ENCODE measurements around the gene GALNT10. TPM values are rescaled to one million over a fixed set of nuclear protein-coding genes. Genes with fewer than 3 reads are reported as not detected.

Gene GALNT10
- total RNA-seq, 2 donors from 2014 or later = 25.2 to 30.6 TPM

DNA sequence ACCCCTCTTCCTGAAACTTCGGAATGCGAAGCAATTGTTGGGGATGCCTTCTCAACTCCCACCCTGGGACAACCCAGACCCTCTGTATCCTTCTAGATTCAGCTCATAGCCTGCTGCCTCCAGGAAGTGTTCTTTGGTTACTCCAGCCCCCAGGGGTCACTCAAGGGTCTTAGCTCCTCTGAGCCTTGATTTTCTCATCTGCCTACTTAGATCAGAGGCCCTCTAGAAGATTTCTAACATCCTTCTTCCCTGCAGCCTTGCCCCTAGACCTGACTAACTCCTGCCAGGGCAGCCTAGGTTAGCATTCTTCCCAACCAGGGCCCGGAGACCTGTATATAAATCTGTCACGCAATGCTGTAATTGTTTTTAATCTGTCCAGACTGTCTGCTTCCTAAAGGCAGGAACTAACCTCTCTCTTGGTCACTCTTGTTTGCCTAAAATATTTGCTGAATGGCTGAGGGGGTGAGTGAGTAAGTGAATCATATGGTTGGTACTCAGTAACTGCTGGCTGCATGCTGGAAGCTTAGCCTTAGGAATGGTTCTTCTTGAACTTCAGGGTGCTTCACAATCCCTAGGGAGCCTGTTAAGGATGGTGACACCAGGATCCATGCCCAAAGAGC, 8.2 kb downstream of the GALNT10 start:
- intact Hi-C loops (cut with DNase I) = loop anchor here in 1 of 2 donors (10.0 kb wide), 1 partner anchor 206 kb away; no protein-coding TSS in a partner anchor

DNA sequence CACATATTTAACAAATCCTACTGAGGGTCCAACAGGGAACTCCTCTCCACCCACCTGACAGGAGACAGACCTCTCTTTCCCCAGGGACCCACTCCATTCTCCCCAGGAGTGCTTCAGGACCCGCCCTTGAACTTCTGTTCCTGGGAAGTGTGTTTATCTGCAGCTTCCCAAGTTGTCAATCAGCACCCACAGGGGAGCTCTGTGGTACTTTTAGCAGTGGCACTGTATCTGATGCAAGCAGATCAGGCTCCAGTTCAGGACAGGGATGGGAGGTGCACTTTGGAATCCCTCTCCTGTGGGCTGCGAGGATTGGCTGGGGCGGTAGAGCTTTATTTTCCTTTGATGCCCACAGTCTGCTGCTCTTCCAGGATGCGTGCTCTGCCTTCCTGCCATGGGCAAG, 8.7 kb downstream of the GALNT10 start:
- DNase-seq (ENCODE audit: low spot score) = no peak
- intact Hi-C loops (cut with DNase I) = loop anchor here in 1 of 2 donors (10.0 kb wide), 1 partner anchor 206 kb away; no protein-coding TSS in a partner anchor

More for the DNA sequence above, 8.2 kb downstream of the GALNT10 start:
- DNase-seq (ENCODE audit: low spot score) = no peak

DNA sequence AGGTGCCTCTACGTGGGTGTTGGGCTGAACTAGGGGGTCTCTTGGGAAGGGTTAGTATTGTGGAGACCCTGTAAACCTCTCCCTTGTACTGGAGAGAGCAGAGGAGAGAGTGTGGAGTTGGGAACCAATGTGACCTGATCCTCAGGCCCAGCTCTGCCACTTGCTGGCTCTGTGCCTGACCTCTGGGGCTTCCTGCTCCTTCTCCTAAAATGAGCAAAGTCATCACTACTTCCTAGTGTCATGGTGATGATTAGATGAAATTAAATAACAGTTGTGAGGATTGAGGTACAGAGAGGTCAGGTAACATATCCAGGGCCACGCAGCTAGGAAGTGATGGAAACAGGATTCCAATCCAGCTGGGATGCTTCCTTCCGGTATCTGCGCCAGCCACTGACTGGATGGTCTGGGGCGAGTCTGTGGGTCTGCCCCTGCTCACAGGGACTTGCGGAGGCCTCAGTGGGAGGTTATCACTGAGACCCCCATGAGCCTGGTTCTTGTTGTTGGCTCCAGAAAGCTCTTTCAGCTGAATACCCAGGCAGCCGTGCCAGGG, 9.2 kb downstream of the GALNT10 start:
- intact Hi-C loops (cut with DNase I) = loop anchor here in 1 of 2 donors (10.0 kb wide), 1 partner anchor 205 kb away; no protein-coding TSS in a partner anchor
- DNase-seq (ENCODE audit: low spot score) = no peak

DNA sequence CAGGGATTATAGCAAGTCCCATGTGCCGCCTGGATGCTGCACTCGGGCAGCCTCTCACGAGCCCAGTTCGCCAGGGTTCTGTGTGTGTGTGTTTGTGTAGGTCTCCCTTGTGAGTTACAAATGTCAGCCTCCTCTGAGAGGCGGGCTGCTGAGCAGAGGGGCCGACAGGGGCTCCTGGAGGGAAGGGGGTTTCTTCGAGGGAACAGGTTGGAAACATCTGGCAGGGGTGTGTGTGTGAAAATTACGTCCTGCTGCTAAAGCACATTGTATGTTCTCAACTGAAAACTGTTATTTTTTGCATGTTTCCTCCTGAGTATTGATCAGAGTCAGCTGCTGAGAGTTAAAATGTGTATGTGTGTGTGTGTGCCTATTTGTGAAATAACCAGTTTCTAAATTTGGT, 9.7 kb downstream of the GALNT10 start:
- intact Hi-C loops (cut with DNase I) = no loop called here
- DNase-seq (ENCODE audit: low spot score) = no peak

DNA sequence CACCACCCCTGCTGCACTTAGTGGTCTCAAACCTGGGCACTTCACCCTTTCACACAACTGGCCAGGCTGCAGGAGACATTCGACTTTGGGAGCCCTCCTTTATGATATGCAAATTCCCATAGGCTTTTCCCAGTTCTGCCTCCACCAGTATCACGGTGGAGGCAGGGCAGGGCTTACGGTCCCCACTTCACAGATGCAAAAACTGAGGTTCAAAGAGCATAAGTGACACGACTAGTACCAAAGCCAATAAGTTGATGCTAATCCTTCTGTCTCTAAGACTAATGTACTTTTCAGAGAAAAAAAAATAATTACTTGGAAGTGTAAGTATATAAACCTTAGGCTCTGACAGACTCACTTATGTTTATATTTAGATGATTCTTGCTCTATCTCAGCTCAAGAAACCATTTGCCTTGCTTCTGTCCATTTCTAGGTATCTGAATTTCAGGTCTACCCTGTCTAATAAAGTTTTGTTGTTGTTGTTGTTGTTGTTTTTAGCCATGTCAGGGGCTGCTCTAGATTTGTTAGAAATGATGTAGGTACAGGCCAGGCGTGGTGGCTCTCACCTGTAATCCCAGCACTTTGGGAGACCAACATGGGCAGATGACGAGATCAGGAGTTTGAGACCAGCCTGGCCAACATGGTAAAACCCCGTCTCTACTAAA, 10.7 kb downstream of the GALNT10 start:
- DNase-seq (ENCODE audit: low spot score) = no peak
- intact Hi-C loops (cut with DNase I) = no loop called here

DNA sequence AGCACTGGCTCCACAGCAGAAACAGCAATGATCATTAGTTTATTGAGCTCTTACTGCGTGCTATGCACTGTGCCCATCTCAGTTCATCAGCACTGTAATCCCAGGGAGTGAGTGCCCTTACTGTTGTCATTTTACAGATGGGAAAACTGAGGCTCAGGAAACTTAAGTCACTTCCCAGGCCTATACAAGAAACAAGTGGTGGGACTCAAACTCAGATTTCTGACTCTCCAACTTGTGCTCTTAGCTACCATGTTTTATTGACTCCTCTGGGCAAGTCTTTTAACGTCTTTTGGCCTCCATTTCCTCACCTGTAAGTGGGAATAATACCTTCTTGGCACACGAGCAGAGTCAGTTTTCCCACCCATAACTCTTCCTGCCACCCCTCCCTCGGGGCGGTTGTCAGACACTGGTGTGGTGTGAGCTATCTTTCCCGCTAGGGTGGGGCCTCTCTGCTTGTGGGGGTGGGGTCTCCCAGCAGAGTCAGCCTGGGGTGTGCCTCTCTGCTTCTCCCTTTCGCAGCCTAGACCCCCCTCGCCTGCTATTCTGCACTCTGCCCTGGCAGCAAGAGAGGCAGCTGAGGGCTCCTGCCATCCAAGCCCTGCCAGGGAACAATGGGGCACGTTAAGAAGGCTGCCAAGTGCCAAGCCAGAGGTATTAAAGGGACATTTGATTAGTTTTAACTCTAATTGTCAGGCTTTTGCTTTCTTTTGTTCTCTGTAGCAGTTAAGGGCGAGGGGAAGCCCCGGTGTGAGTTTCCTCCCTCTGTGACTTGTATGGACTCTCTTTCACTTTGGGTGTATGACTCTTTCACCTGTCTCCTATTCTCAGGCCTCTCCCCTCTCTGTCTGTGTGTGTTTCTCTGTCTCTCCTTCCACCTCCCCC, 12.1 kb downstream of the GALNT10 start:
- intact Hi-C loops (cut with DNase I) = no loop called here
- no peak for DNase-seq (ENCODE audit: low spot score)

DNA sequence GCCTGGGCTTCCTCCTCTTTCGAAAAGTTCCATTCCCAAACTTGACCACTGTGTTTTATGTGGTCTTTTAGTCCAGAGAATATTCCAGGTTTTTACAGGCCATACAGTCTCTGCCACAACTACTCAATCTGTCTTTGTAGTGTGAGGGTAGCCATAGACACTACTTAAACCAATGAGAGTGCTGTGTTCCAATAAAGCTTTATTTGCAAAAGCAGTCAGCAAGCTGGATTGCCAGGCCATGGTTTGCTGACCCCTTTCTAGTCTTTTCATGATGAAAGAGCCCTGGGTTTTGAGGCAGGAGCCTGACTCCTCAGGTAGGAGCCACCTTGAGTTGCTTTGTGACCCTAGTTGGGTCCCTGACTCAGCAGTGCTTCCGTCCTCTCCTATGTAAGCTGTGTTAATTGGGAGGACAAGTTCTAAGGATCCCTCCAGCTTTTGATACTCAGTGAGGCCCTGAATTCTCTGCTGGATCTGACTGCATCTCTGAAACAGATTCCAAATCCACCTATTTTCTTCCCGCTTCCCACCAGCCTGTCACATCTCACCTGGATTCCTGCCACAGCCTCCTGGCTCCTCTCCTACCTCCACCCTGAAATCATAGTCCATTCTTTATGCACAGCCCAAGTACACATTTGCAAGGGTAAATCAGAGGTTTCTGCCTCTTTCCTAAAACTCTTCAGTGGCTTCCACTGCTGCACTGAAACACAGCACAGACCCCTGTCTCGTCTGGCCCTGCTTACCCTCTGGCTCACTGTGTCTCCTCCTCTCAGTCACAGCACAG, 13.5 kb downstream of the GALNT10 start:
- DNase-seq (ENCODE audit: low spot score) = no peak
- intact Hi-C loops (cut with DNase I) = no loop called here

DNA sequence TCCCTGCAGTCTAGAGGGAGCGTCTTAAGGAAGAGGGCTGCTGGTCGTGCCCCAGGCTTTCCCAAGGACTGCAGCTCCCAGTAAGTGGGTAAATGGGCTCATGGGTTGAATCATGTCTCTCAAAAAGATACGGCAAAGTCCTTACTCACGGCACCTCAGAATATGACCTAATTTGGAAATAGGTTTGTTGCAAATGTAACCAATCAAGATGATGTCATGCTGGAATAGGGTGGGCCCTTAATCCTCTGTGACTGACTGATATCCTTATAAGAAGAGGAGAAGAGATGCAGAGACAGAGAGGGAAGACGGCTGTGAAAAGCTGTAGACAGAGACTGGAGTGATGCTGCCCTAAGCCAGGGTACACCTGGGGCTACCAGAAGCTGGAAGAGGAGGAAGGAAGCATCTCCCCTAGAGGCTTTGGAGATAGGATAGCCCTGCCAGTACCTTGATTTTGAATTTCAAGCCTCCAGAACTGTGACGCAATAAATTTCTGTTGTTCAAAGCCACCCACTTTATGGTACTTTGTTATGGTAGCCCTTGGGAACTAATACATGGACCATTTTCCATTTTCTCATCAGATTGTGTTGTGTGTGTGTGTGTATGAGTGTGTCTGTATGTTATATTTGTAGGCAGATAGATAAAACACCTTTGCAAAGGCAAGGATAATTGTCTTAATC, 15.0 kb downstream of the GALNT10 start:
- no peak for DNase-seq (ENCODE audit: low spot score)
- intact Hi-C loops (cut with DNase I) = no loop called here

DNA sequence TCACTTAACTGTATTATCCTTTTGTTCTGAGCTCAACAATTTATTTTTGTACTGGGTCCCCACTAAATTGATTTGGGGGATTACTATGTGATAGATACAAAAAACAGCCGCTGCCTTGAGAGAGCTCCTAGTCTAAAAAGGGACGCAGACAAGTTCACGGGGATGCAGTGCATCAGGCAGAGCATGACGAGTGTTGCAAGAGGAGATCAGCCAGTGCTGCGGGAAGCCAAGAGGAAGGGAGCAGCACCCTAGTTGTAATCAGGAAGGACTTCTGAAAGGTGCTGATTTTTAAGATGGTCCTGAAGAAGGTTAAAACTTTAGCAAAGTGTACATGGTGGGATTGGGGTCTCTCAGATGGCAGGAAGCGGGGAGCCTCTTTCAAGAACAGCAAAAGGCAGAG, 15.8 kb downstream of the GALNT10 start:
- no peak for DNase-seq (ENCODE audit: low spot score)
- intact Hi-C loops (cut with DNase I) = no loop called here

DNA sequence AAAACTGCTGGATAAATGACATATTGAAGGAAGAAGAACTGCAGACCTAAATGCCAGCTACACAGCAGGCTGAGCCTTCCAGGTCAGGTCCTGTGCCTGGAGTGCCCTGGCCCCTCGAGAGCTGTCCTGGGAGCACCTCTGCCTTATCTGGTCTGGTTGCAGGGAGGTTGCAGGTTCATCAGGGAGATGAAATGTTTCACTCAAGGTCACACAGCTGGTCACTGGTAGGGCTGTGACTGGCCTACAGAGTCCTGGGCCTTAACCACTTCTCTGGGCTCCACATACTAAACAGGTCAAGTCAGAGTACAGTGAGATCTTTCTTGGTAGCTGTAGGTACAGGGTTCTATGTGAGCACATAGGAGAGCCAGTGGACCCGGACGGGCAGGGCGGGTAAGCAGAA, 16.7 kb downstream of the GALNT10 start:
- intact Hi-C loops (cut with DNase I) = no loop called here

DNA sequence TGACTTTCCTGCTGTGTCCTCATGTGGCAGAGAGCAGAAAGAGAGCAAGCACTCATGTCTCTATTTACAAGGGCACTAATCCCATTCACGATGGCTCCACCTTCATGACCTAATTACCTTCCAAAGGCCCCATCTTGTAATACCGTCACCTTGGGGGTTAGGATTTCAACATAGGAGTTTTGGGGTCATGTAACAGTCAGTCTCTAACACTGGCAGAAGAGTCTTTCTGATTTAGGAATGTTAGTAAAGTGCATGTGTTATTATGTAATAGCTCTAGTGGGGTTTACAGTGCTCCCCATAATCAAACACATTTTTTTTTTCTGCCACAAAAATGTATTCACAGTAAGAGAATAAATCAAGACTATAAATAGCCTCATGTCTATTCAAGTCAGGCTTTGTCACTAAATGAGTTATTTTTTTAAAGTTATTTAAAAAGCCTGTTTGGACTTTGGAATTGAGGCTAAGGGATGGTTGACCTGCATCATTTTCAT, 19.1 kb downstream of the GALNT10 start:
- DNase-seq (ENCODE audit: low spot score) = no peak
- intact Hi-C loops (cut with DNase I) = no loop called here

More for the DNA sequence above, 16.7 kb downstream of the GALNT10 start:
- no peak for DNase-seq (ENCODE audit: low spot score)

DNA sequence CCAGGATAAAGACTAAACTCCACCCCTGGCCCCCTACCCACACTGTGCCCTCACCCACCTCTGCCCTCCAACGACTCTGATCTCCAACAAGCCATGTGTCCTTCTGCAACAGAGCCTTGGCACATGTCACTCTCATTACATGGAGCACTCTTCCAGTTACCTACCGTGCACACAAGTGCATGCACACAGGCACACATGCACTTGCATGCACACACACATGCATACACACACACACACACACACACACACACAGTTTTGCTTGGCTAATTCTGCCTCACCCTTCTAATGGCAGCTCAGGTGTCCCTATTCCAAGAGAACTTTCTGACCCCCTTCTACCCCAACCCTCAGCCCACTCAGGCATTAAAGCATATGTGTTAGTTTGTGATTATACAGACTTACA, 19.6 kb downstream of the GALNT10 start:
- DNase-seq (ENCODE audit: low spot score) = no peak
- intact Hi-C loops (cut with DNase I) = no loop called here

DNA sequence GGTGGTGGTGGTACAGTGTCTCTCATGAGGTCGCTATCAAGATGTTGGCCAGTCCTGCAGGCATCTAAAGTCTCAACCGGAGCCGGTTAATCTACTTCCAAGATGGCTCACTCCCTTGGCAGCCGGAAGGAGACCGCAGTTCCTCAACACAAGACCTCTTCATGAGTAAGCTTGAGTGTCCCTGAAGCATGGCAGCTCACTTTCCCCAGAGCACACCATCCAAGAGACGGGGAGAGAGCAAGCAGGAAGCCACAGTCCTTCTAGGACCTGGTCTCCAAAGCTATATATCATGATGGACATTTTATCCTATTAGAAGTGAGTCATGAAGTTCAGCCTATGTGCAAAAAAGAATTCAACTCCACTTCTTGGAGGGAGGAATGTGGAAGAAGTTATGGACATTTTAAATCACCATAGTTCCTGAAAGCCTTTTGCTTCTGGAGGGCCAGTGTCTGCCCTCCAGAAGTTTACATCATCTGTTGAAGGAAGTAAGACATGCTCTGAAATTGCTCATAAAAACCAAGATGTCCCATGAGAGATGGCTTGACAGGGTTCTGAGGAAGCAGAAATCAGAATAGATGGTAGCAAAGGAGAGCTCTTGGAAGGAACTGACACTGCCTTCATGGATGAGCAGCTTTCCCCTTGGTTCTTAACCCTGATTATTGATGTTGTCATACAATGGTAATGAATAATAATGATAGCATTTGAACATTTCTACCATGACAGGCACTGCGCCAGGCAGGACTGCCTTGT, 21.3 kb downstream of the GALNT10 start:
- intact Hi-C loops (cut with DNase I) = no loop called here

DNA sequence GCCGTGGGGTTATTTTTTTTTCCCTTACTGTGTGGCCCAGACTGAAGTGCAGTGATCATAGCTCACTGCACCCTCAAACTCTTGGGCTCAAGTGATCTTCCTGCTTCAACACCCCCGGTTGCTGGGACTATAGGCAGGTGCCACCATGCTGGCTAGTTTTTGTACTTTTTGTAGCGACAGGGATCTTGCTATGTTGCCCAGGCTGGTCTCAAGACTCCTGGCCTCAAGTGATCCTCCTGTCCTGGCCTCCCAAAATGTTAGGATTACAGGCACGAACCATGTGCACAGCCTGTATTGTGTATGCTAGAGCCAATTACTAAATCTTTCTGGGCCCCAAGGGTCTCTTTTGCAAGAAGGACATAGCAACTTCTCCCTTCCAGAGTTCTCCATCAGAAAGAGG, 23.1 kb downstream of the GALNT10 start:
- DNase-seq (ENCODE audit: low spot score) = no peak
- intact Hi-C loops (cut with DNase I) = no loop called here

More for the DNA sequence above, 21.3 kb downstream of the GALNT10 start:
- no peak for DNase-seq (ENCODE audit: low spot score)

DNA sequence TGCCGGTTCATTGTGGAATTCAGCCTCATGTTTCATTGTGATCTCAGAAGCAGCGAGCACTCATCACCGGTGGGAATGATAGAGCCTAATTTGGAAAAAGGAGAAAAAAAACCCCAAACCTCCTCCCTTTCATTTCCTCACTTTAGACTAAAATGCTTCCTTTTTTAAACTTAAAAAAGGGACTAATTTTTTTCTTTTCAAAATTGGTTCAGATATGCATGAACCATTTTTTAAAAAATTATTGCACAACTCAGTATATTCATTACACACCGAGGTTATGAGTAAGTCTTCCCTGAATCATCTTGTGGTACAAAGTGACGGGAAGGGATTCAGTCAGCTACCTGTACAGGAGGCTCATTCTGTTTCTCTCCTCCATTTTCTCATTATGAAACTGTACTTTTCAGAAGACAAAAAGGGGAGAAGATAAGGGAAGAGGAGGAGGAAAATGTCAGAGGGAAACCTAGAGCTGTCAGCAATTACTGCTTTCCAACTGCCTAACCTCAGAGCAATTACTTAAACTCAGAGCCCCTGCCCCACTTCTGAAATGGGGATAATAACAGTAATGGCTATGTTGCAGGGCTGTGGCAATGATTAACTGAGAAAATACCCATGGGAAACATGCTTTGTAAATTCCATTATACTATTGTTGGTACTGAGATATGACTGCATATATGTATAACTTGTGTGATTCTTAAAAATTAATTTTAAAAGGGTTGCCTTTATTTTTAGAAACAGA, 24.0 kb downstream of the GALNT10 start:
- DNase-seq (ENCODE audit: low spot score) = no peak
- intact Hi-C loops (cut with DNase I) = no loop called here

DNA sequence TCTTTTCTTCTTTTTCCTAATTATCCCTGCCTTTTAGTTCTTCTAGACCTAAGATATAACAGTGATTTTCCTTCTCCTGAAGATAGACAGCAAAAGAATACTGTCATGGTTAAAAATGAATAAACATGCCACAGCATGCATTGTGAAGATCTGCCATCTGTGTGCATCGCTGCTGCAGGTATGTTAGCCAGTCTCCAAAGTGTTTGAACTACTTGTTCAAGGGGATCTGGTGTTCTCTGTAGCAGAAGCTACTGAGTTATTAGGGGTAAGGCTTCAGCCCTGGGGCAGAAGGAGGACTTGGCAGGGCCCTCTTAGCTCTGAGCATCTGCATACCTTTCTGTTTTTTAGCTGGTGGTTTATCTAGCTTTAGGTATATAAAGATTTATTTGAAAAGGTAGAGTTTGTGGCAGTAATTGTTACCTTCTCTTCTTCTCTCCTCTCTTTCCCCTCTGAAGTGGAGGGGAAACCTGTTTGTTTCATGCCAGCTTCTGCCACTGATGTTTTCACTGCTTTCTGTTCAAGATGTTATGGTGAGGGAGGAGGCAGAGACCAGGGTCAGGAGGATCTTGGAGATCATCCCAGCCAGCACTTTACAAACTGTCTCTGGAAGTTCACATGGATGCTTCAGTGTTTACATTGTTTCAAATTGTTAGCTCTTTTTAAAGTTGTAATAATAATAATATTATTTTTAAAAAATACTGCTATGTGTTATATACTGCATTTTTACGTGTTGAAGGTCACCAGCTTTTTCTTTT, 25.2 kb downstream of the GALNT10 start:
- DNase-seq (ENCODE audit: low spot score) = no peak
- intact Hi-C loops (cut with DNase I) = no loop called here
